WTC11 (cell line): Measurements from ENCODE around the gene BMP6.

Experiments
- CREB1 ChIP-seq: sonication (generic); formaldehyde crosslinking; IDR thresholded peaks from 2 replicates; pipeline ENCODE4 v1.8.0; 2023; ENCODE audit warnings: mild to moderate bottlenecking, missing genetic modification reagents
- CREM ChIP-seq: sonication (generic); formaldehyde crosslinking; IDR thresholded peaks from 2 replicates; pipeline ENCODE4 v1.8.1; 2022; ENCODE audit warnings: mild to moderate bottlenecking, missing genetic modification reagents, moderate library complexity
- FOXJ3 ChIP-seq: sonication (generic); formaldehyde crosslinking; IDR thresholded peaks from 2 replicates; pipeline ENCODE4 v1.9.0; 2021; ENCODE audit warnings: missing genetic modification reagents, mild to moderate bottlenecking, borderline replicate concordance
- RELA ChIP-seq: sonication (generic); formaldehyde crosslinking; IDR thresholded peaks from 2 replicates; pipeline ENCODE4 v1.8.1; 2022; ENCODE audit warnings: missing genetic modification reagents, mild to moderate bottlenecking, borderline replicate concordance
- ZNF121 ChIP-seq: sonication (generic); formaldehyde crosslinking; IDR thresholded peaks from 2 replicates; pipeline ENCODE4 v1.8.0; 2023; ENCODE audit warnings: missing genetic modification reagents
- ZNF219 ChIP-seq: sonication (generic); formaldehyde crosslinking; IDR thresholded peaks from 2 replicates; pipeline ENCODE4 v1.8.0; 2023; ENCODE audit warnings: missing genetic modification reagents, mild to moderate bottlenecking, borderline replicate concordance
- ZNF232 ChIP-seq: sonication (generic); formaldehyde crosslinking; IDR thresholded peaks from 2 replicates; pipeline ENCODE4 v1.8.0; 2022; ENCODE audit warnings: mild to moderate bottlenecking, missing genetic modification reagents
- TF ChIP-seq, protein P1 (sequence below): fragments of 200-600 bp; IDR thresholded peaks from 2 replicates; pipeline ENCODE4 v1.8.0; 2022; ENCODE audit warnings: antibody characterized with exemption
- TF ChIP-seq, protein P2 (sequence below): fragments of 250-450 bp; sonication (Bioruptor Pico); IDR thresholded peaks from 2 replicates; pipeline ENCODE4 v2.1.2; 2022; ENCODE audit warnings: mild to moderate bottlenecking, moderate library complexity
- TF ChIP-seq, protein P3 (sequence below): fragments of 250-450 bp; sonication (Bioruptor Pico); IDR thresholded peaks from 2 replicates; pipeline ENCODE4 v1.9.0; 2021; ENCODE audit warnings: mild to moderate bottlenecking, borderline replicate concordance
- TF ChIP-seq, protein P4 (sequence below): sonication (generic); formaldehyde crosslinking; IDR thresholded peaks from 2 replicates; pipeline ENCODE4 v1.8.1; 2023; ENCODE audit warnings: mild to moderate bottlenecking, missing genetic modification reagents, moderate library complexity

DNA sequence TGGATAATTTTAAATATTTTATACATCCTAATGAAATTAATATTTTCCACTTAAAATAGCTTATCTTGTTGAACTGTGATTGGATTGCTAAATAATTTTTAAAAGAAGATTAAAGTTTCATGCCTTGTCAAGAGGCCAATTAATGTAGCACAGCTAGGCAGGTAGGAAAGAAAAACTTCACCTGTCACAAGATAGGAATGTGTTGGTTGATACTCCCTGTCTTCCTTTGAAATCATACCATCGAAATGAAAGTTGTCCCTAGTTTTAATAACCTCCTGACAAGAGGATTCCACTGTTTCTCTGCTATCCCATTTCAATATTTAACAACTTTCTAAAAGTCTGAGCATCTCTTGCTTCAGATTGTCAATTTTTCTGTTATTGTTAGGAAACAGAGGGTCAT is 80.8 kb downstream of the BMP6 start:
- TF ChIP-seq, protein P1, sequence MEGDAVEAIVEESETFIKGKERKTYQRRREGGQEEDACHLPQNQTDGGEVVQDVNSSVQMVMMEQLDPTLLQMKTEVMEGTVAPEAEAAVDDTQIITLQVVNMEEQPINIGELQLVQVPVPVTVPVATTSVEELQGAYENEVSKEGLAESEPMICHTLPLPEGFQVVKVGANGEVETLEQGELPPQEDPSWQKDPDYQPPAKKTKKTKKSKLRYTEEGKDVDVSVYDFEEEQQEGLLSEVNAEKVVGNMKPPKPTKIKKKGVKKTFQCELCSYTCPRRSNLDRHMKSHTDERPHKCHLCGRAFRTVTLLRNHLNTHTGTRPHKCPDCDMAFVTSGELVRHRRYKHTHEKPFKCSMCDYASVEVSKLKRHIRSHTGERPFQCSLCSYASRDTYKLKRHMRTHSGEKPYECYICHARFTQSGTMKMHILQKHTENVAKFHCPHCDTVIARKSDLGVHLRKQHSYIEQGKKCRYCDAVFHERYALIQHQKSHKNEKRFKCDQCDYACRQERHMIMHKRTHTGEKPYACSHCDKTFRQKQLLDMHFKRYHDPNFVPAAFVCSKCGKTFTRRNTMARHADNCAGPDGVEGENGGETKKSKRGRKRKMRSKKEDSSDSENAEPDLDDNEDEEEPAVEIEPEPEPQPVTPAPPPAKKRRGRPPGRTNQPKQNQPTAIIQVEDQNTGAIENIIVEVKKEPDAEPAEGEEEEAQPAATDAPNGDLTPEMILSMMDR: no peak
- TF ChIP-seq ZNF121 (CRISPR knock-in tag) (no peak), ZNF219 (no peak), CREB1 (CRISPR knock-in tag) (no peak), CREM (CRISPR knock-in tag) (no peak), RELA (no peak), FOXJ3 (CRISPR knock-in tag) (no peak), ZNF232 (no peak)
- TF ChIP-seq, protein P2, sequence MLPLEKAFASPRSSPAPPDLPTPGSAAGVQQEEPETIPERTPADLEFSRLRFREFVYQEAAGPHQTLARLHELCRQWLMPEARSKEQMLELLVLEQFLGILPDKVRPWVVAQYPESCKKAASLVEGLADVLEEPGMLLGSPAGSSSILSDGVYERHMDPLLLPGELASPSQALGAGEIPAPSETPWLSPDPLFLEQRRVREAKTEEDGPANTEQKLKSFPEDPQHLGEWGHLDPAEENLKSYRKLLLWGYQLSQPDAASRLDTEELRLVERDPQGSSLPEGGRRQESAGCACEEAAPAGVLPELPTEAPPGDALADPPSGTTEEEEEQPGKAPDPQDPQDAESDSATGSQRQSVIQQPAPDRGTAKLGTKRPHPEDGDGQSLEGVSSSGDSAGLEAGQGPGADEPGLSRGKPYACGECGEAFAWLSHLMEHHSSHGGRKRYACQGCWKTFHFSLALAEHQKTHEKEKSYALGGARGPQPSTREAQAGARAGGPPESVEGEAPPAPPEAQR (CRISPR knock-in tag): no peak
- TF ChIP-seq, protein P3, sequence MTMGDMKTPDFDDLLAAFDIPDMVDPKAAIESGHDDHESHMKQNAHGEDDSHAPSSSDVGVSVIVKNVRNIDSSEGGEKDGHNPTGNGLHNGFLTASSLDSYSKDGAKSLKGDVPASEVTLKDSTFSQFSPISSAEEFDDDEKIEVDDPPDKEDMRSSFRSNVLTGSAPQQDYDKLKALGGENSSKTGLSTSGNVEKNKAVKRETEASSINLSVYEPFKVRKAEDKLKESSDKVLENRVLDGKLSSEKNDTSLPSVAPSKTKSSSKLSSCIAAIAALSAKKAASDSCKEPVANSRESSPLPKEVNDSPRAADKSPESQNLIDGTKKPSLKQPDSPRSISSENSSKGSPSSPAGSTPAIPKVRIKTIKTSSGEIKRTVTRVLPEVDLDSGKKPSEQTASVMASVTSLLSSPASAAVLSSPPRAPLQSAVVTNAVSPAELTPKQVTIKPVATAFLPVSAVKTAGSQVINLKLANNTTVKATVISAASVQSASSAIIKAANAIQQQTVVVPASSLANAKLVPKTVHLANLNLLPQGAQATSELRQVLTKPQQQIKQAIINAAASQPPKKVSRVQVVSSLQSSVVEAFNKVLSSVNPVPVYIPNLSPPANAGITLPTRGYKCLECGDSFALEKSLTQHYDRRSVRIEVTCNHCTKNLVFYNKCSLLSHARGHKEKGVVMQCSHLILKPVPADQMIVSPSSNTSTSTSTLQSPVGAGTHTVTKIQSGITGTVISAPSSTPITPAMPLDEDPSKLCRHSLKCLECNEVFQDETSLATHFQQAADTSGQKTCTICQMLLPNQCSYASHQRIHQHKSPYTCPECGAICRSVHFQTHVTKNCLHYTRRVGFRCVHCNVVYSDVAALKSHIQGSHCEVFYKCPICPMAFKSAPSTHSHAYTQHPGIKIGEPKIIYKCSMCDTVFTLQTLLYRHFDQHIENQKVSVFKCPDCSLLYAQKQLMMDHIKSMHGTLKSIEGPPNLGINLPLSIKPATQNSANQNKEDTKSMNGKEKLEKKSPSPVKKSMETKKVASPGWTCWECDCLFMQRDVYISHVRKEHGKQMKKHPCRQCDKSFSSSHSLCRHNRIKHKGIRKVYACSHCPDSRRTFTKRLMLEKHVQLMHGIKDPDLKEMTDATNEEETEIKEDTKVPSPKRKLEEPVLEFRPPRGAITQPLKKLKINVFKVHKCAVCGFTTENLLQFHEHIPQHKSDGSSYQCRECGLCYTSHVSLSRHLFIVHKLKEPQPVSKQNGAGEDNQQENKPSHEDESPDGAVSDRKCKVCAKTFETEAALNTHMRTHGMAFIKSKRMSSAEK (CRISPR knock-in tag): no peak
- TF ChIP-seq, protein P4, sequence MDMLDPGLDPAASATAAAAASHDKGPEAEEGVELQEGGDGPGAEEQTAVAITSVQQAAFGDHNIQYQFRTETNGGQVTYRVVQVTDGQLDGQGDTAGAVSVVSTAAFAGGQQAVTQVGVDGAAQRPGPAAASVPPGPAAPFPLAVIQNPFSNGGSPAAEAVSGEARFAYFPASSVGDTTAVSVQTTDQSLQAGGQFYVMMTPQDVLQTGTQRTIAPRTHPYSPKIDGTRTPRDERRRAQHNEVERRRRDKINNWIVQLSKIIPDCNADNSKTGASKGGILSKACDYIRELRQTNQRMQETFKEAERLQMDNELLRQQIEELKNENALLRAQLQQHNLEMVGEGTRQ (CRISPR knock-in tag): no peak
